K562 (cell line): ENCODE results near the gene MTG1. TPM values are rescaled to one million over a fixed set of nuclear protein-coding genes. Genes with fewer than 3 reads are reported as not detected.
A peak's percentile ranks its signal among the peaks of the same experiment; 100 is the strongest.

Experiments
- DPF2 ChIP-seq: fragments of 450-650 bp; IDR thresholded peaks from 2 replicates; pipeline ENCODE4 v1.6.1; 2016
- ETV1 ChIP-seq: fragments of 450-650 bp; conservative IDR thresholded peaks from 2 replicates; pipeline ENCODE4 v1.6.1; 2016; ENCODE audit warnings: missing genetic modification characterization, control low read depth, low read depth, missing compliant biosample characterization
- FIP1L1 ChIP-seq: fragments of 200-400 bp; formaldehyde crosslinking; IDR thresholded peaks from 2 replicates; pipeline ENCODE4 v1.6.1; 2018; ENCODE audit warnings: mild to moderate bottlenecking, low read depth, low read length; ENCODE audit not compliant: poor library complexity, severe bottlenecking
- MIER1 ChIP-seq: fragments of 450-650 bp; IDR thresholded peaks from 2 replicates; pipeline ENCODE4 v1.6.1; 2016; ENCODE audit warnings: antibody characterized with exemption, mild to moderate bottlenecking, low read depth
- NFIC ChIP-seq: fragments of 450-650 bp; IDR thresholded peaks from 2 replicates; pipeline ENCODE4 v1.6.1; 2017; ENCODE audit warnings: mild to moderate bottlenecking, inconsistent platforms
- POLR2AphosphoS2 ChIP-seq: IDR thresholded peaks from 2 replicates; pipeline ENCODE4 v1.6.1; 2012; ENCODE audit warnings: low read length, improper control_type of control experiment
- PTBP1 ChIP-seq: fragments of 200-400 bp; formaldehyde crosslinking; IDR thresholded peaks from 2 replicates; pipeline ENCODE4 v1.6.1; 2017; ENCODE audit warnings: low read depth, low read length
- RFX7 ChIP-seq: fragments of 250-450 bp; sonication (Bioruptor Pico); IDR thresholded peaks from 2 replicates; pipeline ENCODE4 v1.5.1; 2021; ENCODE audit warnings: mild to moderate bottlenecking
- SRSF7 ChIP-seq: fragments of 200-400 bp; formaldehyde crosslinking; optimal IDR thresholded peaks from 2 replicates; pipeline ENCODE3; 2017; ENCODE audit warnings: mild to moderate bottlenecking, low read depth, low read length
- ZNF785 ChIP-seq: fragments of 250-450 bp; sonication (Bioruptor Pico); IDR thresholded peaks from 2 replicates; pipeline ENCODE4 v1.4.0; 2020; ENCODE audit warnings: mild to moderate bottlenecking
- polyA plus RNA-seq, 8 experiments: library from polyadenylated mRNA; depleted of rRNA in 4 of 8; stranded (reverse) in 5 of 8; unstranded in 3 of 8; fragments of >200 nt; fragmentation: Nextera tagmentation in 2 of 8; fragmentation: Illumina TruSeq in 1 of 8; extraction: Ambion mirVana in 2 of 8; extraction: Trizol in 1 of 8; gene quantifications; 2 replicates each; pipeline versions ENCODE4 v1.2.1 to v1.2.3, GENCODE V29; 2011 to 2014; ENCODE audit warnings: inconsistent platforms in 1 of 8, missing spikeins in 1 of 8
- total RNA-seq, 7 experiments: library from RNA; depleted of rRNA in 6 of 7; stranded (reverse); fragments of >200 nt in 6 of 7; fragmentation: Illumina TruSeq in 2 of 7; extraction: Trizol in 2 of 7; gene quantifications; 2 replicates each; pipeline versions ENCODE4 v1.2.1 to v1.2.3, GENCODE V29; 2011 to 2021; ENCODE audit warnings: low replicate concordance in 1 of 7
- TF ChIP-seq, protein P1 (sequence below): fragments of 450-650 bp; IDR thresholded peaks from 2 replicates; pipeline ENCODE4 v1.6.1; 2017; ENCODE audit warnings: antibody characterized with exemption, mild to moderate bottlenecking
- TF ChIP-seq, protein P2 (sequence below): sonication (generic); formaldehyde crosslinking; IDR thresholded peaks from 2 replicates; pipeline ENCODE4 v1.5.0; 2020; ENCODE audit warnings: missing genetic modification reagents
- TF ChIP-seq, protein P3 (sequence below): fragments of 450-650 bp; formaldehyde crosslinking; IDR thresholded peaks from 2 replicates; pipeline ENCODE4 v1.4.0; 2020; ENCODE audit warnings: mild to moderate bottlenecking
- TF ChIP-seq, protein P4 (sequence below): fragments of 450-650 bp; IDR thresholded peaks from 2 replicates; pipeline ENCODE4 v1.7.1; 2018; ENCODE audit warnings: mild to moderate bottlenecking, low read depth; ENCODE audit not compliant: partially characterized antibody
- TF ChIP-seq, protein P5 (sequence below): fragments of 450-650 bp; formaldehyde crosslinking; IDR thresholded peaks from 2 replicates; pipeline ENCODE4 v1.4.0; 2020; ENCODE audit warnings: mild to moderate bottlenecking, moderate library complexity
- TF ChIP-seq, protein P6 (sequence below): fragments of 250-450 bp; sonication (Bioruptor Pico); IDR thresholded peaks from 2 replicates; pipeline ENCODE4 v1.5.1; 2021; ENCODE audit warnings: mild to moderate bottlenecking

The MTG1 gene
- total and polyA plus RNA-seq, 9 of the 15 experiments (the other 6 are each of a cell fraction or from before 2014, with no cell fraction given): 2.8 to 28.2 (median 15.4) TPM

DNA sequence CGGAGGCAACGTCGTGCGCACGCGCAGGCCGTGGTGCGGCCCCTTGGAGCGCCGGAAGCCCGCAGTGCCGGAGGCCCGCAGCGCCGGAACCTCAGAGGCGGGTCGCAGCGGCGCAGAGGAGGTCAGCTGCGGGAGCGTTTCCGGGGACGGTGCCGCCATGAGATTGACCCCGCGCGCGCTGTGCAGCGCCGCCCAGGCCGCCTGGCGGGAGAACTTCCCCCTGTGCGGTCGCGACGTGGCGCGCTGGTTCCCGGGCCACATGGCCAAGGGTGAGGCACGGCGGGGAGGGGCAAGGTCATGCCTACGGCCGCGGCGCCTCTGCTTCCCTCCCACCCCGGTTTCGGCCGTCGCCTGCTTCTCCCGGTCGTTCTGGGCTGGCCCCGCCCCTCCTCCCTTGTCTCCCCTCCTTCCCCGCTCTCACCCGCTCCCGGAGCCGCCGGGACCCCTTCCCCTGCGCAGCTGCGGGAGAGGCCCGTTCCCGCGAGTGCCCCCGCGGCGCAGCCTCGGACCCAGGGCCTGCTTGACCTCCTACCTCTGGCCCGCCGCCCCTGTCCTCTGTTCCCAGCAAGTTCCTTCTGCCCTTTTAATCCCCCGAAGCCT is at the start of gene MTG1 (continued):
- TF ChIP-seq, protein P1, sequence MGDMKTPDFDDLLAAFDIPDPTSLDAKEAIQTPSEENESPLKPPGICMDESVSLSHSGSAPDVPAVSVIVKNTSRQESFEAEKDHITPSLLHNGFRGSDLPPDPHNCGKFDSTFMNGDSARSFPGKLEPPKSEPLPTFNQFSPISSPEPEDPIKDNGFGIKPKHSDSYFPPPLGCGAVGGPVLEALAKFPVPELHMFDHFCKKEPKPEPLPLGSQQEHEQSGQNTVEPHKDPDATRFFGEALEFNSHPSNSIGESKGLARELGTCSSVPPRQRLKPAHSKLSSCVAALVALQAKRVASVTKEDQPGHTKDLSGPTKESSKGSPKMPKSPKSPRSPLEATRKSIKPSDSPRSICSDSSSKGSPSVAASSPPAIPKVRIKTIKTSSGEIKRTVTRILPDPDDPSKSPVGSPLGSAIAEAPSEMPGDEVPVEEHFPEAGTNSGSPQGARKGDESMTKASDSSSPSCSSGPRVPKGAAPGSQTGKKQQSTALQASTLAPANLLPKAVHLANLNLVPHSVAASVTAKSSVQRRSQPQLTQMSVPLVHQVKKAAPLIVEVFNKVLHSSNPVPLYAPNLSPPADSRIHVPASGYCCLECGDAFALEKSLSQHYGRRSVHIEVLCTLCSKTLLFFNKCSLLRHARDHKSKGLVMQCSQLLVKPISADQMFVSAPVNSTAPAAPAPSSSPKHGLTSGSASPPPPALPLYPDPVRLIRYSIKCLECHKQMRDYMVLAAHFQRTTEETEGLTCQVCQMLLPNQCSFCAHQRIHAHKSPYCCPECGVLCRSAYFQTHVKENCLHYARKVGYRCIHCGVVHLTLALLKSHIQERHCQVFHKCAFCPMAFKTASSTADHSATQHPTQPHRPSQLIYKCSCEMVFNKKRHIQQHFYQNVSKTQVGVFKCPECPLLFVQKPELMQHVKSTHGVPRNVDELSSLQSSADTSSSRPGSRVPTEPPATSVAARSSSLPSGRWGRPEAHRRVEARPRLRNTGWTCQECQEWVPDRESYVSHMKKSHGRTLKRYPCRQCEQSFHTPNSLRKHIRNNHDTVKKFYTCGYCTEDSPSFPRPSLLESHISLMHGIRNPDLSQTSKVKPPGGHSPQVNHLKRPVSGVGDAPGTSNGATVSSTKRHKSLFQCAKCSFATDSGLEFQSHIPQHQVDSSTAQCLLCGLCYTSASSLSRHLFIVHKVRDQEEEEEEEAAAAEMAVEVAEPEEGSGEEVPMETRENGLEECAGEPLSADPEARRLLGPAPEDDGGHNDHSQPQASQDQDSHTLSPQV: no peak
- TF ChIP-seq DPF2 (peak; percentile 22; the same call in 1 of the 2 replicates), NFIC (peak; percentile 8; the same call in 1 of the 2 replicates), ETV1 (tag) (peak; percentile 72), RFX7 (no peak), MIER1 (no peak), ZNF785 (CRISPR knock-in tag) (no peak), PTBP1 (no peak), SRSF7 (no peak), FIP1L1 (peak; percentile 86), POLR2AphosphoS2 (peak; percentile 95)
- TF ChIP-seq, protein P2, sequence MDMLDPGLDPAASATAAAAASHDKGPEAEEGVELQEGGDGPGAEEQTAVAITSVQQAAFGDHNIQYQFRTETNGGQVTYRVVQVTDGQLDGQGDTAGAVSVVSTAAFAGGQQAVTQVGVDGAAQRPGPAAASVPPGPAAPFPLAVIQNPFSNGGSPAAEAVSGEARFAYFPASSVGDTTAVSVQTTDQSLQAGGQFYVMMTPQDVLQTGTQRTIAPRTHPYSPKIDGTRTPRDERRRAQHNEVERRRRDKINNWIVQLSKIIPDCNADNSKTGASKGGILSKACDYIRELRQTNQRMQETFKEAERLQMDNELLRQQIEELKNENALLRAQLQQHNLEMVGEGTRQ (CRISPR knock-in tag): peak; percentile 65
- TF ChIP-seq, protein P3, sequence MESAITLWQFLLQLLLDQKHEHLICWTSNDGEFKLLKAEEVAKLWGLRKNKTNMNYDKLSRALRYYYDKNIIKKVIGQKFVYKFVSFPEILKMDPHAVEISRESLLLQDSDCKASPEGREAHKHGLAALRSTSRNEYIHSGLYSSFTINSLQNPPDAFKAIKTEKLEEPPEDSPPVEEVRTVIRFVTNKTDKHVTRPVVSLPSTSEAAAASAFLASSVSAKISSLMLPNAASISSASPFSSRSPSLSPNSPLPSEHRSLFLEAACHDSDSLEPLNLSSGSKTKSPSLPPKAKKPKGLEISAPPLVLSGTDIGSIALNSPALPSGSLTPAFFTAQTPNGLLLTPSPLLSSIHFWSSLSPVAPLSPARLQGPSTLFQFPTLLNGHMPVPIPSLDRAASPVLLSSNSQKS: no peak
- TF ChIP-seq, protein P4, sequence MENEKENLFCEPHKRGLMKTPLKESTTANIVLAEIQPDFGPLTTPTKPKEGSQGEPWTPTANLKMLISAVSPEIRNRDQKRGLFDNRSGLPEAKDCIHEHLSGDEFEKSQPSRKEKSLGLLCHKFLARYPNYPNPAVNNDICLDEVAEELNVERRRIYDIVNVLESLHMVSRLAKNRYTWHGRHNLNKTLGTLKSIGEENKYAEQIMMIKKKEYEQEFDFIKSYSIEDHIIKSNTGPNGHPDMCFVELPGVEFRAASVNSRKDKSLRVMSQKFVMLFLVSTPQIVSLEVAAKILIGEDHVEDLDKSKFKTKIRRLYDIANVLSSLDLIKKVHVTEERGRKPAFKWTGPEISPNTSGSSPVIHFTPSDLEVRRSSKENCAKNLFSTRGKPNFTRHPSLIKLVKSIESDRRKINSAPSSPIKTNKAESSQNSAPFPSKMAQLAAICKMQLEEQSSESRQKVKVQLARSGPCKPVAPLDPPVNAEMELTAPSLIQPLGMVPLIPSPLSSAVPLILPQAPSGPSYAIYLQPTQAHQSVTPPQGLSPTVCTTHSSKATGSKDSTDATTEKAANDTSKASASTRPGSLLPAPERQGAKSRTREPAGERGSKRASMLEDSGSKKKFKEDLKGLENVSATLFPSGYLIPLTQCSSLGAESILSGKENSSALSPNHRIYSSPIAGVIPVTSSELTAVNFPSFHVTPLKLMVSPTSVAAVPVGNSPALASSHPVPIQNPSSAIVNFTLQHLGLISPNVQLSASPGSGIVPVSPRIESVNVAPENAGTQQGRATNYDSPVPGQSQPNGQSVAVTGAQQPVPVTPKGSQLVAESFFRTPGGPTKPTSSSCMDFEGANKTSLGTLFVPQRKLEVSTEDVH: peak; percentile 83
- TF ChIP-seq, protein P5, sequence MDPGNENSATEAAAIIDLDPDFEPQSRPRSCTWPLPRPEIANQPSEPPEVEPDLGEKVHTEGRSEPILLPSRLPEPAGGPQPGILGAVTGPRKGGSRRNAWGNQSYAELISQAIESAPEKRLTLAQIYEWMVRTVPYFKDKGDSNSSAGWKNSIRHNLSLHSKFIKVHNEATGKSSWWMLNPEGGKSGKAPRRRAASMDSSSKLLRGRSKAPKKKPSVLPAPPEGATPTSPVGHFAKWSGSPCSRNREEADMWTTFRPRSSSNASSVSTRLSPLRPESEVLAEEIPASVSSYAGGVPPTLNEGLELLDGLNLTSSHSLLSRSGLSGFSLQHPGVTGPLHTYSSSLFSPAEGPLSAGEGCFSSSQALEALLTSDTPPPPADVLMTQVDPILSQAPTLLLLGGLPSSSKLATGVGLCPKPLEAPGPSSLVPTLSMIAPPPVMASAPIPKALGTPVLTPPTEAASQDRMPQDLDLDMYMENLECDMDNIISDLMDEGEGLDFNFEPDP (CRISPR knock-in tag): no peak
- TF ChIP-seq, protein P6, sequence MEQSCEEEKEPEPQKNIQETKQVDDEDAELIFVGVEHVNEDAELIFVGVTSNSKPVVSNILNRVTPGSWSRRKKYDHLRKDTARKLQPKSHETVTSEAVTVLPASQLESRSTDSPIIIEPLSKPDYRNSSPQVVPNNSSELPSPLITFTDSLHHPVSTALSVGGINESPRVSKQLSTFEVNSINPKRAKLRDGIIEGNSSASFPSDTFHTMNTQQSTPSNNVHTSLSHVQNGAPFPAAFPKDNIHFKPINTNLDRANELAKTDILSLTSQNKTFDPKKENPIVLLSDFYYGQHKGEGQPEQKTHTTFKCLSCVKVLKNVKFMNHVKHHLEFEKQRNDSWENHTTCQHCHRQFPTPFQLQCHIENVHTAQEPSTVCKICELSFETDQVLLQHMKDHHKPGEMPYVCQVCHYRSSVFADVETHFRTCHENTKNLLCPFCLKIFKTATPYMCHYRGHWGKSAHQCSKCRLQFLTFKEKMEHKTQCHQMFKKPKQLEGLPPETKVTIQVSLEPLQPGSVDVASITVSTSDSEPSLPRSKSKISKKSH (CRISPR knock-in tag): no peak
